NCI-H345 treated with DMSO at 0.1 percent for 48 hours (cell line): Measurements from ENCODE around the gene PRKCH.

Experiments
- DNase-seq: peaks from one replicate; lab custom pipeline; 2025; ENCODE audit not compliant: unreplicated experiment; lab: John Stamatoyannopoulos, UW

The PRKCH gene

DNA sequence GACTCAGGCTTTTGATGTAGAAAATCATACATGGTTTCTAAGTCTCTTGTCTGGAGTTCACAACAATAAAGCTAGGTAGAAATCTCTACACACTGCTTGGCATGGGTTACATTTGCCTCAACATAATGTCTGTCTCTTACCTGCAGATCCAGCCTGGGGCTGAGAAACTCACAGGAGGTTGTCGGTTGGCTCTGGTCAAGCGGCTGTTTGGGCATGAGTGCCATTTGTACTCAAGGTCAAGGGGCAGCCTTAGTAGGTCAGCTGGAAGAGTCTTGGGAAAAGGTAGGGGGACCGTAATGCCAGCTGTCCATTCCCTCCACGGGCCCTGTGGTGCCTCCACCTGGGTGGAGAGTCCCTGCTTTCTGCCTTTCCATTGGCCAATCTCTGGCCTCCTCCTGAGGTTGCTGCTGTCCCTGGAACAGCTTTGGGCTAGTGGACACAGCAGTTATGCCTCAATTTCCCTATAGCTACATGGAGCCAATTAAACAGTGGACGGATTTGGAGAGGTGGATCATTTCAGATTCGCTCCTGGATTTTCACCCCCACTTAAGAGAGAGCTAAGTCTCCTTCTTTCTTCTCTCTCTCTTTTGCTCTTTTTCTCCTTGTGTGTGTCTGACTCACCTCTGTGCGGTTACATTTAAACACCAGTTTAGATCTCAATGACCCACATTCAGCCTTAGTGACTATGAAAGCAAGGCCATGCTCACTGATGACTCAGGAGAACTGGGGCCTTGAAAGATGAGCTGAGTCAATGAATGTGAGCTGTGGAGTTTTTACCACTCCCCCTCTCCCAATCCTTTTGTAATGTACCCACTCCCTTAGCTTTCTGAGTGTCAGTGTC lies 241.2 kb downstream of the PRKCH start:
- DNase-seq, result no peak

DNA sequence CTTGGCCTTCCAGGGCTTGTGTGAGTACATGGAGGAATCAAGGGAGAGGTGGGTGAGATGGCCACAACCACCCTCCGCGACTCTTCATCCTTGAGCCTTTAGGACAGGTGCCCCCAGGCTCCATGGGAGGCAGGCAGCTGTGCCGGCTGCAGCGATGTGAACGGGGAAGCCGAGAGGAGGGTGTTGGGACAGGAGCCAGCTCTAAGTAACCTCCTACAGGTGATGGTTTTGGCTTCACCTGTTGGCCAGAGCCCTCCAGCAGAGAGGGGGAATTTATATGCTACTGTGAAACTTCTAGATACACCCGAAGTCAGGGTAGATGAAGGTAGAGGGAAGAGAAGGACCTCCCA lies 241.8 kb downstream of the PRKCH start:
- peak; percentile 22 for DNase-seq

DNA sequence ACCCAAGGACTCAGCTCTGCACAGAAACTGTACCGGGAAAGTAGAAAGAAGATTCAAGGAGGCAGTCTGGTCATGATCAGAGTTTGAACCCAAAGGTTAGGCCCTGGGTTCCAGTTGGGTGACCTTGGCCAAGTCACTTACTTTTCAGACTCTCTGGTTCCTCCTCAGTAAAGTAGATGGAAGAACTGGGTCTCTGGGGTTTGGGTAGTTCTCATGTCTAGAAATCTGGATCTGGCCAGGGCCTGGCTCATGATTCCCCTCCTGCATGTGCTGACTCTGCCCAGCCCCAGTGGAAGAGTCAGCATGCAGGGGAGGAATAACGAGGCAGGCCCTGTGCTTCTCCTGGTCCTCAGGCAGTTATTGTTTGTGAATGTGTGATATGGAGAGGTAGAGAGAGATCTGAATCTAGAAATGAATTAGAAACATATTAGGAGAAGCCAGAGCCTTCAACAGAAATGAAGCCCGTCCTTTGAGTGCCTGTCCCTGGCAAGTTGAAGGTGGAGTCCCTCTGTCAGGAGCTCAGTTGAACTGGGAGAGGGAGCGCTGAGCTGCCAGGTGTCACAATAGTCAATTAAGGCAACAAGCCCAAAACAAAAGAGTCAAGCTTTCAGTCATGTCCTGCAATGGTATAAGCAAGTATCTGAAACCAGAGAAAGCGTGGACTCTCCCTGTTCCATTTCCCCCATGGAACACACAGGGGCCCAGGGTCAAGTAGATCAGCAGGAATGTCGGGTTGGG lies 242.7 kb downstream of the PRKCH start:
- no peak for DNase-seq

DNA sequence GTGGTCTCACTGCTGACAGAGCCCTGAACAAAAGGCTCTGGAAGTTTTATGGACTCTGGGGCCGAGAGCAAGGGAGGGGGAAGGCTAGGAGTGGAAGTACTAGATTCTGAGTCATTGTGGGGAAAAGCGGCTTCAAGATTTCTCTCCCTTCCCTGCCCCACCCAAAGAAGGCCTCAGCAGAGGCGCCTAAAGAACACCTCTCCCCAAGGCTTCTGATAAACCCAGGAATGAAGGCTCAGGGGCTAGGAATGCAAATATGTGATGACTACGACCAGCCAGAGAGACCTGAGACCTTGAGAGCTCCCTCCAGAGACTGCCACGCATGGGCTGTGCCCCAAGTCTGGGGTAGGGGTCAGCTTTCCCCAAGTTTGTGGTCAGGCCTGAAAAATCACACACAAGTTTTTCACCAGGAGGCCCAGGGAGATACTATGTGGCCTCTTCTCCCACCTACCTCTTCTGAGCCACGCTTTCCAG lies 243.3 kb downstream of the PRKCH start:
- no peak for DNase-seq

DNA sequence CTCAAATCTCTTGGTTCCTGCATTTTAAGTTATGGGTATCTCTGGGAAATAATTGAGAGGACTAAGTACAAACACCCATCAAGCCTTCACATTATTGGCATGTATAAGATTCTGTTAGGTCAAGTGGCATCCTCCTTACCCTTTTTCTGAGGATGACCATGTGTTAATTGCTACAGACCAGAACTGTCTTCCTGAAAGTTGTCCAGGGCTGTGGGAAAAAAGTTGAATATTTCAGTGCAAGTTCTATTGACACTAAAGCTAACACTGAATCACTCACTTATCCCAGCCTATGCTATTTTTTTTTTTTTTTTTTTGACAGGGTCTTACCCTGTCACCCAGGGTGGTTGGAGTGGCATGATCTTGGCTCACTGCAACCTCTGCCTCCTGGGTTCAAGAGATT lies 243.8 kb downstream of the PRKCH start:
- DNase-seq, result no peak

DNA sequence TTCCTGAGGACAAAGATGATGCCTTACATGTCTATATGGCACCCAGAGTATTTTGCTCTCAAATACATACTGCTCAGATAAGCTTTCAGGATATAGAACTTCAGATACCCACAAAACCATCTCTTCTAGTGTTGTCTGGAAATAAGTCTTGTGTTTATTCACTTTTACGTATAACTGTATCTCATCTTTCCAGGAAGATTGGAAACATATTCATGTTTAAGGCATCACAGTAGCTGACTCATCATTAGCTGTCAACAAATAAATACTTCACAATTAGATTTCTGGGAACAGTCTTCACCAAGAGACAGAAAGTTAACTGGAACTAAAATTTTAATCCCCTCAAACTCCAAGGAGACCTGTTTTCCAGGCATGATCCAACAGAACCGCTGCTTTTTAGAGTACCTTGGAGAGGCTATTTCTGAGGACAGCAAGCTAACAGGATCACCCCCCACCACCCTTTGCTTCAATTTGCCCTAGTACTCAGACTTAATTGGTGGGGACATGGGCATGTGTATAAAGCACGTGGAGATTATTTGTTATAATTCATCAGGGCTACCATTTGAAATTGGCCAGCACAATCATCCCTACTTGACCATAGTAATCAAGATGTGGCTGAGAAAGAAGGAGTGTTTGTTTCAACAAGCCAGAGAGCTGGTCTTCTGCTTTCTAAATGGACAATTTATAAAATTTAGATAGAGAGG lies 244.6 kb downstream of the PRKCH start:
- DNase-seq, result no peak

DNA sequence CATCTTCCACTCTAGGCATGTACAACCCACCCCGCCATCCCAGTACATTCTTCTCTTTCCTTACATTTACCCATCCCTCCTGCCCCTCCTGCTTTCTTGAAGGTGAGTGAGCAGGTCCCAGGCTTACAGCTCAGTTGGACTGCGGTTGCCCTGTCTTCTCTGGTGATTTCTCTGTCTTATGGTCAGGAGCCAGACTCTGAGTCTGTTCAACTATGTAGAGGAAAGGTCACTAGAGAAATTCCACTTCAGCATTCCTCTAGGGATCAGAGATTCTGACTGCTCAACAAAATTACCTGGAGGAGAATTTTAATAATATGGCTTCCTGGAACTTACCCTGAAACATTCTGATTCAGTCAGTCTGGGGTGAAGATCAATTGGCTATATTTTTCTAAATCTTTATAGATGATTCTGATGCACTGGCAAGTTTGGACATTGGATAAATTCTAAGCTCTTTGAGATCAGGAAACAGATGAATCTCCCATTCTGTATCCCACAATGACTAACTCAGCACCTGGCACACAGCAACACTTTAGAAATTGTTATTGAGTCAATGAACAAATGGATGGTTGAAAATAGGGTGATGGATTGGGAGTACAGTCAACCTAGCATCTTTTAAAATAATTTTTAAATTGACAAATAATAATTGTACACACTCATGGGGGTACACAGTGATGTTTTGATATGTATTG lies 245.3 kb downstream of the PRKCH start:
- DNase-seq, result no peak

DNA sequence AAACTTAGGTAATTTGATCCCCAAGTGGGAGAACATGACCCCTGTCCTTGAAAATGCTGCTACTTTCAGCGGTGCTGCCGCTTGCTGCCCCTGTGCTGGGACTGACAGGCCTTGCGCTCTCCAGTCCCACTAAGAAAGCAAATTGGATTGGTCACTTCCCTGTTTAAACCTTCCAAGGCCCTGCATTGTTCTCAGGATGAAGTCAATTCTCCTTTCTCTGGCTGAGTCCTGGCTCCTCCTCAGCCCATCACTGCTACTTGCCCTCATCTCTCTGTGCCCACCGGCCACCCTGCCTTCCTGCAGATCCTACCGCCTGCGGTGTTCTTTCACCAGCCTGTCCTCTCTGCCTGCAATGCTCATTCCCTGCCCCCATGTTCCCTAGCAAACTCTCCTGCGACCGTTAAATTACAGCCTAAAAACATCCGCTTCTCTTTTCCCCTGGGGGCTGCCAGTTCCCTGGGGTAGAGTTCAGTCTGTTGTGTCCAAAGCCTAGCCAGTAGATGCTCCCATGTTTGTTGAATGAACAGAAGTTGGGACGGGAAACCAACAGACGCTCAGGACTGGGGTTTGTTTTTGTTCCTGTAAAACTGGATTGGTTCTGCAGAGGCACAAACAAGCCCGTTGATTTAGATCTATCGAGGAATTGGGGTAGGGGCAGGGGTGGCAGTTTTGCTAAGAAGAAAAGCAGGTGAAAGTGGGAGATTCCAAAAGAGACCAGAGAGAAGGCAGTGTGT lies 246.6 kb downstream of the PRKCH start:
- DNase-seq, result no peak

DNA sequence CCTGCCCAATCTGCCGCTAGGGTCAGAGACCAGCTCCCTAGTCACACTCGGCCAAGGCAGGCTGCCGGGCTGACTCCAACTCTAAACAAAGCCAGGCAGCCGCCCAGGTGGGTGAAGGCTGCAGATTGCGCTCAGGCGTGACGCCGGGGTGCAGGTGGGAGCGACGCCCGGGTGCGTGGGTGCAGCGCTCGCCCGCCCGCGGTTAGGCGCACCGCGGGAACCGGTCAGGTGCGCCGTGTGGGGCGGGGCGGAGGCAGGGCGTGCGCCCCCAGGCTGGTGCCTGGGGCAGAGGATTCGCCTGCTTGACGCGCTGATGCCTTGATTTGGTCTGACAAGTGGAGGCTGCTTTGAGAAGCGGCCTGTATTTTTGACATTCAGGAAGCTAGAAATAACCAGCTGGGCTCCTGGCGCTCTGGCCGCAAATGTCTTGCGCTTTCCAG lies 247.2 kb downstream of the PRKCH start:
- DNase-seq, result peak; percentile 49

DNA sequence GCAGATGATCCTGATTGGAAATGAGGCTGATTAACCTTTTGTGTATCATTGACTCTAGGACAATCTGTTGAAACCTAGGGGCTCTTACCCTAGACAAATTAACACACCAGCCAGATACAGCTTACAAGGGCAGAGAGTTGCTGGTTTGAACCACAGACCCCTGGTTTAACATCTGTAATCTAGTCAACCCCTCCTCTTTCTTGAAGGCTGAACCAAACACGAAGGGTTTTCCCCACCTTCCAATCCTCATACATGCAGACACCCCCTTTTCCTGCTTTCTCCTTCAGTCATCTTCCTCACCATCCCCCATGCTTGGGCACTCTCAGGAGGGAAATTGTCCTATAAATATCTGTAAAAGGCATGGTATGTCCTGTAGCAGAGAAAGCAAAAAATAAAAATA lies 247.9 kb downstream of the PRKCH start:
- no peak for DNase-seq

DNA sequence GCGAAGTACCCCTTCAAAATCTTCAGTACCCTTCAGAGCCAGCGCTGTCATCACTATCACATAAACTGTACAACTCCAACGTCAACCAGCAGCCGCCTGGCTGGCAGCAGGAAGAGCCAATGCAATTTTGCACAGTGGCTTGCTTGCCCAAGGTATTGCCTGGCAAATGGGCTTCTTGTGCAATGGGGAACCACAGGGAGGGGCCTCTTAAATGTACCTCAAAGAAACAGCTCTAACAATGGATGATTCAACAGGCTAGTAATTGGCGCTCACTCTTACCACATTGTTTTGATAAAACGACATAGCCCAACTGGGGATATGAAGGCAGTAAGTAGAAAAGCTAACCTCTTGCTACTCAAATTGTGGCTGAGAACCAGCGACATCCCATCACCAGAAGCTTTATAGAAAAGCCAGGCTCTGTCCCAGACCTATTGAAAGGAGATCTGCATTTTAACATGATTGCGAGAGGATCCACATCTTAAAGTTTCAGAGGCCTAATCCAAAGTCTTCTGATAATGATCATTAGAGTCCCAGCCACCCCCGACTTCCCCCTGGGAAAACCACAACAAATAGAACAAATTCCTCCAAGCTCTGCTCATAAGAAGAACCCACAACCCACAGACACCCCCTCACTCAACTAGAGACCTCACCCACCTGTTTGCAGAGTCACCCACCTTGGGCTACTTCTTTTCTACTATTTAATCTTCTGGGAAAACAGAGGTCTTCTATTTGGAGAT lies 248.6 kb downstream of the PRKCH start:
- no peak for DNase-seq

DNA sequence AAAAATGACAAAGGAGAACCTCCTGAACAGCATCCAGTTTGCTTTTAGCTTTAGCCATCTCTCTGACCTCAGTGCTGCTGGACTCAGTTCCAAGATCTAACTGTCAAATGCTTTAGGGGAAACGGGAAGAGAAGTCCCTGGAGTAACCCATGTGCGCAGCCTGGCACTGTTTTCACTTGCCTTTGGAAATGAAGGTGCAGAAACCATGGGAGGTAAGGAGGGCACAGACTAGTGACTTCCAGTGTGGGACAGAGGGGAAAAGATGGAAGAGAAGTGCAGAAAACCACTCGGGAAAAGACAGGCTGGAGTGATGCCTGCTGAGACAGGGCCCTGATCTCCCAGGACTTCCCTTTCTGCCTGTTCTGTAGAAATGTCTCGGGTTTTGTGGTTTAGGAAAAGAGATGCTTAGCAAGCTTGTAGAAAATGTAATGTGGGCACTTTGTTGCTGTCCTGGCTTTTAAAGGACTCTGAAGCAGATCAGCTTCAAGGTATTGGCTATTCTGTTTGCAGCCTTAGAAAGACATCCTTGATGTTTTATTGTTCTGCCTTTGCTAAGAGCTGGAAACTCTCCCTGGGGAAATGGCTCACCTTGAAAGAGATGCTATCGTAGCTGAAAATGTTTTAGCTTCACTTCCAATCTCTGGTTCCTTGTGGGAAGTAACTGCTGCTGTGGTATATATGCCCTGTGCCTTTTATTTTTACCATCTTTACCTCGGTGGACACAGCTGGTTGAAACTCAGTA lies 249.3 kb downstream of the PRKCH start:
- DNase-seq, result no peak

DNA sequence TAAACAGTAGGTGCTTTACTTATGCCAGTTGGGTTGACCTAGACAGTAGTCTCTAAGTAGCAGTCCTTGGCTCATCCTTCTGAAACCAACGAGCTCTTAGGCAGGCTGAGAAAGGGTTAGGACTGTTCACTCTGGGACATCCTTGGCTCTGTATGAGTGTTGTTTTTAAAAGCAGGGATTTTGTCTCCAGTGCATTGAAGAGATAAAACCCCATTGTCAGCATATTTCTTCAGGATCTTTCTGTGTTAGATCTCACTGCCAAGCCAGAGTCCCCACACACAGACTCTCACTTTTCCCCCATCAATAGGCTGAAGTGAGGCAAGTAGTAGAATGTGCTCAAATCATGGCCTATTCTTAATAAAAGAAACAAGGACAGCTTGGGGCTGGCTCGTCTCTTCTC lies 250.5 kb downstream of the PRKCH start:
- DNase-seq, result no peak

DNA sequence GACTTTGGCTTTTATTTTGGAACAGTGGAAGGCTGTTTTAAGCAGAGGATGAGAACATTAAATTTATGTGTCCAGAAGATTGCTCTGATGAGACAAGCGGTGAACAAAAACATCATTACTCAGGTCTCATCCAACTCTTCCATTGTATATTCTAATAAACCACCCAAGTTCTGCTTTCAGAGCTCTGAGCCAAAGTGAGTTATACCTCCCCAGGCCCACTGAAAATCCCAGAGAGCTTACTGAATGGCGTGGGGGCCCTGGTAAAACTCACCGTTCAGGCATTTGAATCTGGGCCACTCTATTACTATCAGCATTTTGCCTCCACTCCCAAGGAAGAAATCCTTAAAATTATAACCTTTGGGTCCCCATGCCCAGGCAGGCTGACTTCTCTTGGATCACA lies 251.9 kb downstream of the PRKCH start:
- DNase-seq, result no peak

DNA sequence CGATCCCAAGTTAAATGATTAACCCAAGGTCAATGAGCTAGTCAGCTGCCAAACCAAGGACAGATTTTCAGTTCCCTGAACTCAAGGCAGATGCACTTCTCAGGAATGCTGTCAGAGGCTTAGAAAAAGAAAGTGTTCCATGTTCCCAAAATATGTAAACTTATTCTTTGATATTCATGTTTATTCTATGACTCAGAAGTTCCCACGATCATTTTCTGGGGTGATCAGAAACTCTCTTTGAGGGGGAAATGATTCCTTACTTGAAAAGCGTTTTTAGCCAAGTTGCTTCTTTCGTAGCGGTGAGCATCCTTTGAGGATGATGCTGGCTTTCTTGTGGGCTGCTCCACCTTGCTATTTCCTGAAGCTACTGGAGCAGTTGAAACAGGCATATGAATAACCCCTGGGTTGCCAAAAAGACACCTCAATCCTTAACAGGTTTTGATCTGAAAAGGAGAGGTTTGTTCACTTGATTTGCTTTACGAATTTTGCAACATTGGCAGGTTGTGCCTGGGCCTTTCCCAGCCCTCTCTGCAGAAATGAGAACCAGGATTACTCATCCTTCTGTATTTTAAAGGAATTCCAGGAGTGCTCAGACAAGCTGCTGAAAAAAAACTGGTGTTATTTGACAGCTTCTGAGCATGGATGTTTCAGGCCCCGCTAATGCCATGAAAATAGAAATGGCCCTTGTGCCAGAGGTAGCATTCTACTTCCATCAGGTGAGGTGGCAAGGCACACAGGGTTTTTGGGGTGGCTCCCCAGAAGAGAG lies 252.6 kb downstream of the PRKCH start:
- DNase-seq, result no peak

DNA sequence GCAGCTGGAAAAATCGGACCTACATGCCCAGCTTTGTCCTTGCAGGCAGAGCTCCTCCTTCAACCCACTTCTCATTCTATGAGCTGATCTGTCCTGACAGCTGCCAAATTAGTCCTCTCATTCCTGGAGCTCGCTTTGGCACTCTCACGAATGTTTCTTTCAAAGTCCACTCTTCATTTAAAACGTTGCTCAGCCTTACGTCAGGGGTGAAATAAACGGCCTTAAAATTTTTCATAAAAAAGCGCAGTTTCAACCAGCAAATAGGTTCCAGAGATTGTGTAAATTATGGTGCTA lies 253.1 kb downstream of the PRKCH start:
- no peak for DNase-seq

DNA sequence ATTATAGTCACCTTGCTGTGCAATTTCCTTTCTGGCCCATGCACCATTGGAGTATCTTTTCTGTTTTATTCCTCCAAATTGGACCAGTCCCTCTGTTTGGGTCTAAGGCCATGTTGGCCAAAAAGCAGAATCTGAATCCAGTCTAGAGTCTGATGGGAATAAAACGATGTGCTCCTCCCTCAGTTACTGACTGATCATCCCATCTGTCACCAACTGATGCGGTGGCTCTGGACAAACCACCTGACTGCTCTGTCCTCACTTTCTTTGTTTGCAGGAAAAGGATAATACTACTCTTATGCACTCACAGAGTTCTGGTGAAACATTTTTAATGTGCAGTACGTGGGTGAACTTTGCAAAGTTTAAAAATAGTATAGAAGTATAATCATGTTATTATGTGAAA lies 253.7 kb downstream of the PRKCH start:
- no peak for DNase-seq

DNA sequence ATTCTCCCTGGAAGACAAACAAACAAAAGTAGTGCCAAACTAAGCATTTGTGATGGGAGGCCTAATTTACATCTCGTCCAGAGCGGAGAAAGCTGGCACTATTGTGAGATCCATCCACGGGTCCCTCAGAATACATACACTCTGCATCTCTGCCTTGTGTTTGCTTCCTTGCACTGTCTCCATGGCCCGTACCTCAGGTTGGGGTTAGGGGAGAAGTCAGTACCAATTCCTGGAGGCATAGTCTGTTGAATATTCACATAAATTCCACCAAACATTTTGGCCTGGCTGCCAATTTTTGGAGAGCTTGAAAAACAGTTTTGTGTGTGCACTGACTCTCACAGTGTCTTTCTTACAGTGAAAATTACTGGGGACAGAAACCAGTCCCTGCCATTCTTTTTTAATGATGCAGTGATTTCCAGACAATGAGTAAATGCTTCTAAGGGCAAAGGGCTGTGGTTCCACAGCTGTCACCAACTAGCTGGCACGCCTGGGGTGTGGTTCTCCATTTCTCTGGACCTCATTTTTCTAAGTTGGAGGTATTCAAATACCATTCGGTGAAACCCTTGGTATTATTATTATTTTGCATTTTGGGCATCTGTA lies 254.3 kb downstream of the PRKCH start:
- DNase-seq, result no peak
